CD4-positive, alpha-beta T cell treated with Interferon alpha-2 for 1 hour (primary cell): ENCODE results near the gene EPHX1.
"Not testable (repeated sequence)": the region's sequence is repeated elsewhere in the genome, so short reads cannot be mapped to it uniquely, and the experiment has no call there.

ENCODE experiments used
- DNase-seq, 2 donors: peaks; one replicate each; pipeline ENCODE4 v3.0.0-alpha.2; 2020 to 2022

EPHX1 gene

GRCh38 chr1:225809842-225810578 lies at the start of gene EPHX1:
Gene EPHX1, plus strand, starts transcription at chr1:225810124. Its CDS starts 18,606 bp downstream, at chr1:225828730.
- DNase-seq: peak; percentile 46 to 59

GRCh38 chr1:225760531-225760930 lies 49.4 kb upstream of the EPHX1 start:
- no peak for DNase-seq

- not testable (repeated sequence) for DNase-seq
Observed at GRCh38 chr1:225761395-225761794, 48.5 kb upstream of the EPHX1 start.

GRCh38 chr1:225762002-225762441 lies 47.9 kb upstream of the EPHX1 start:
- no peak for DNase-seq

- no peak for DNase-seq
Observed at GRCh38 chr1:225762444-225762843, 47.5 kb upstream of the EPHX1 start.

- no peak for DNase-seq
Observed at GRCh38 chr1:225763716-225764548, 46.0 kb upstream of the EPHX1 start.

- DNase-seq: no peak
Observed at GRCh38 chr1:225765982-225766674, 43.8 kb upstream of the EPHX1 start.

GRCh38 chr1:225766967-225767633 lies 42.8 kb upstream of the EPHX1 start:
- DNase-seq: no peak

- no peak for DNase-seq
Observed at GRCh38 chr1:225767634-225768540, 42.0 kb upstream of the EPHX1 start.

- no peak for DNase-seq
Observed at GRCh38 chr1:225768662-225769426, 41.1 kb upstream of the EPHX1 start.

- DNase-seq: no peak
Observed at GRCh38 chr1:225769687-225770086, 40.2 kb upstream of the EPHX1 start.

GRCh38 chr1:225770561-225771248 lies 39.2 kb upstream of the EPHX1 start:
- DNase-seq: no peak

GRCh38 chr1:225771661-225772322 lies 38.1 kb upstream of the EPHX1 start:
- DNase-seq: no peak

- peak; percentile 21 to 45 for DNase-seq
Observed at GRCh38 chr1:225772323-225772768, 37.6 kb upstream of the EPHX1 start.

GRCh38 chr1:225772848-225773247 lies 37.1 kb upstream of the EPHX1 start:
- DNase-seq: no peak

- DNase-seq: no peak
Observed at GRCh38 chr1:225774281-225775147, 35.4 kb upstream of the EPHX1 start.

GRCh38 chr1:225776294-225776693 lies 33.6 kb upstream of the EPHX1 start:
- no peak for DNase-seq

GRCh38 chr1:225777058-225777582 lies 32.8 kb upstream of the EPHX1 start:
- no peak for DNase-seq
